ENCODE data around the gene TIPIN.
"Not testable (repeated sequence)": the region's sequence is repeated elsewhere in the genome, so short reads cannot be mapped to it uniquely, and the experiment has no call there.

The TIPIN gene

GRCh38 chr15:66369773-66370651, 13.5 kb upstream of the TIPIN start:
- H3K4me3 ChIP-seq (ENCODE audit: low read depth, low read length) = no peak overlapping the region
- ChIA-PET POLR2A (interaction anchor here (1.6 kb wide), 1 partner anchor 17 kb away, joined by 5 read pairs; the partner anchor contains the start of gene MAP2K1), CTCF (interaction anchor here (1.2 to 2.5 kb wide), 3 partner anchors 15 to 18 kb away, joined by 5 to 7 read pairs (median 5); partner anchors contain the start of gene MAP2K1)
- DNase-seq (ENCODE audit: low read depth, low spot score) = no peak
- TF ChIP-seq CTCF (IDR thresholded peaks at IDR 0.05; ENCODE audit: insufficient read depth, low read length, missing control alignments) = no peak

GRCh38 chr15:66364944-66365528, 8.6 kb upstream of the TIPIN start:
- ChIA-PET CTCF (interaction anchor here (1.3 kb wide), 1 partner anchor 22 kb away, joined by 5 read pairs; no protein-coding TSS in a partner anchor), POLR2A (no interaction called here)
- no peak for DNase-seq (ENCODE audit: low read depth, low spot score)
- no peak for TF ChIP-seq CTCF (IDR thresholded peaks at IDR 0.05; ENCODE audit: insufficient read depth, low read length, missing control alignments)
- H3K4me3 ChIP-seq (ENCODE audit: low read depth, low read length) = no peak overlapping the region

- no peak for TF ChIP-seq CTCF (IDR thresholded peaks at IDR 0.05; ENCODE audit: insufficient read depth, low read length, missing control alignments)
- ChIA-PET POLR2A (no interaction called here), CTCF (no interaction called here)
- DNase-seq (ENCODE audit: low read depth, low spot score) = no peak
- no peak overlapping the region for H3K4me3 ChIP-seq (ENCODE audit: low read depth, low read length)
Measured at GRCh38 chr15:66362776-66363175, 6.3 kb upstream of the TIPIN start.

- POLR2A ChIA-PET; DNase-seq (ENCODE audit: low read depth, low spot score); H3K4me3 ChIP-seq (ENCODE audit: low read depth, low read length): not testable (repeated sequence)
- CTCF ChIA-PET = interaction anchor here (1.2 kb wide), 1 partner anchor 136 kb away, joined by 3 read pairs; the partner anchor contains the start of gene SNAPC5
Measured at GRCh38 chr15:66361745-66362460, 5.4 kb upstream of the TIPIN start.

- no peak overlapping the region for H3K4me3 ChIP-seq (ENCODE audit: low read depth, low read length)
- CTCF ChIA-PET = no interaction called here
- DNase-seq (ENCODE audit: low read depth, low spot score) = no peak
- POLR2A ChIA-PET = no interaction called here
- TF ChIP-seq CTCF (IDR thresholded peaks at IDR 0.05; ENCODE audit: insufficient read depth, low read length, missing control alignments) = no peak
Measured at GRCh38 chr15:66359740-66360139, 3.3 kb upstream of the TIPIN start.

GRCh38 chr15:66356077-66356358, 467 bp downstream of the TIPIN start:
- CTCF ChIA-PET = interaction anchor here (3.6 kb wide), 1 partner anchor 143 kb away, joined by 22 read pairs; the partner anchor contains the start of gene SNAPC5
- H3K4me3 ChIP-seq (ENCODE audit: low read depth, low read length) = peak overlapping the region; percentile 88
- no peak for TF ChIP-seq CTCF (IDR thresholded peaks at IDR 0.05; ENCODE audit: insufficient read depth, low read length, missing control alignments)
- DNase-seq (ENCODE audit: low read depth, low spot score) = no peak
- POLR2A ChIA-PET = no interaction called here

GRCh38 chr15:66348530-66348929, 8.0 kb downstream of the TIPIN start:
- DNase-seq (ENCODE audit: low read depth, low spot score); CTCF ChIA-PET; H3K4me3 ChIP-seq (ENCODE audit: low read depth, low read length); POLR2A ChIA-PET: not testable (repeated sequence)

Measured in AG04449 (cell line).